SH-SY5Y (cell line): Measurements from ENCODE around the gene CD164.

Experiments used
- GATA2 ChIP-seq: IDR thresholded peaks from 2 replicates; pipeline ENCODE4 v1.6.1; 2011; ENCODE audit warnings: mild to moderate bottlenecking, low read depth, low read length
- GATA3 ChIP-seq: IDR thresholded peaks from 2 replicates; pipeline ENCODE4 v1.6.1; 2011; ENCODE audit warnings: low read depth, mild to moderate bottlenecking, low read length, moderate library complexity

DNA sequence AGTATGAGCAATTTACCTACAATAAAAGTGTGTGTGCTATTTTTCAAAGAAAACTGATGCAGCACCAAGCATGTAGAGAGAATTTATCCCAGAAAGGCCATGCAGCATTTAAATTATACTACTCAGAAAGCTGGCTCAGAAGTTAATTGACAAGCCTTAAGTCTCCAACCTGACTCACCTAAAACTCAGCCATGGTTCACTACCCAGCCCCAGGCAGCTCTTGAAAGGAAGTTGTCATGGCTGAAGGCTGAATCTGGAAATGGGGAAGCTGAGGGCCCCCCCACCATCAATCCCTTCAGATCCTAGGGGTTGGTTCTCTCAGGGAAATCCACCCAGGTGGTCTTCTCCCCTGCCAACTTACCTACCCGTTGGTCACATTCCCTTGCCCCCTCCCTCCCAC, 38.5 kb upstream of the CD164 start:
- TF ChIP-seq GATA3, result no peak
- no peak for TF ChIP-seq GATA2
